Transverse colon (tissue), 4 donors: ENCODE measurements around the gene ROBO1. TPM values are rescaled to one million over a fixed set of nuclear protein-coding genes. Genes with fewer than 3 reads are reported as not detected.
A peak's percentile ranks its signal among the peaks of the same experiment; 100 is the strongest.

Experiments
- DNase-seq: peaks from one replicate; pipeline ENCODE4 v3.0.0-alpha.2; 2019
- H3K27ac ChIP-seq, 4 donors: fragments of 200-600 bp; sonication (generic); 2 replicates each; pipeline ENCODE4 v1.5.1; 2016 to 2018; ENCODE audit warnings: inconsistent platforms in 4 of 4
- H3K27me3 ChIP-seq: fragments of 200-600 bp; sonication (generic); 2 replicates; pipeline ENCODE4 v1.5.1; 2017; ENCODE audit warnings: inconsistent platforms
- H3K36me3 ChIP-seq, 4 donors: fragments of 200-600 bp; sonication (generic); 2 replicates each; pipeline ENCODE4 v1.5.1; 2017 to 2019; ENCODE audit warnings: inconsistent platforms in 4 of 4
- H3K4me1 ChIP-seq, 4 donors: fragments of 200-600 bp; sonication (generic); 2 replicates each; pipeline ENCODE4 v1.5.1; 2017 to 2020; ENCODE audit warnings: inconsistent platforms in 4 of 4
- H3K4me3 ChIP-seq, 4 donors: fragments of 200-600 bp; sonication (generic); 1 replicate in 1 of 4; 2 replicates in 3 of 4; pipeline versions ENCODE4 v1.5.1 to v1.6.1; 2017 to 2019; ENCODE audit warnings: inconsistent platforms in 4 of 4
- H3K9me3 ChIP-seq, 2 donors: fragments of 200-600 bp; sonication (generic); 2 replicates each; pipeline ENCODE4 v1.5.1; 2017 to 2019; ENCODE audit warnings: inconsistent platforms in 2 of 2
- EP300 ChIP-seq: sonication (generic); formaldehyde crosslinking; IDR thresholded peaks from one replicate; pipeline ENCODE4 v1.6.1; 2017; ENCODE audit warnings: antibody characterized with exemption, low read depth
- POLR2A ChIP-seq: fragments of 450-650 bp; IDR thresholded peaks from one replicate; pipeline ENCODE4 v1.6.1; 2016; ENCODE audit warnings: antibody characterized with exemption, mild to moderate bottlenecking, moderate library complexity
- POLR2AphosphoS5 ChIP-seq, 3 donors: sonication (generic); formaldehyde crosslinking; IDR thresholded peaks; one replicate each; pipeline ENCODE4 v1.6.1; 2016; ENCODE audit warnings: antibody characterized with exemption in 3 of 3
- WGBS, 2 donors: methylation state at CpG; one replicate each; pipeline ENCODE4 v1.1.5; 2018; ENCODE audit warnings: low coverage in 1 of 2; 5-methylcytosine and 5-hydroxymethylcytosine counted together
- in situ Hi-C, 4 donors: fragments of 200-750 bp; cut with MboI; loops; one replicate each; pipeline versions ENCODE4 v1.15.0 to v1.15.1; 2017; ENCODE audit warnings: low sequenced_read_pairs in 3 of 4, low pct_ligation_motif_present in 1 of 4, low pct_unique_long_range_greater_than_20kb in 1 of 4
- intact Hi-C: fragments of 100-400 bp; cut with DNase I; formaldehyde crosslinking; loops from one replicate; pipeline ENCODE4 v1.15.1; 2023; ENCODE audit warnings: low total_unique reads
- total RNA-seq, 4 donors: library from RNA; depleted of rRNA; stranded (reverse); fragments of >200 nt; gene quantifications; one replicate each; pipeline ENCODE4 v1.1.0, GENCODE V29; 2016
- TF ChIP-seq, protein P1 (sequence below), 5 experiments: fragments of 200-600 bp in 3 of 5; fragments of 450-650 bp in 2 of 5; sonication (generic) in 3 of 5; IDR thresholded peaks; 1 replicate in 2 of 5; 2 replicates in 3 of 5; pipeline ENCODE4 v1.5.1; 2016 to 2017; ENCODE audit warnings: antibody characterized with exemption in 5 of 5, inconsistent platforms in 3 of 5, mild to moderate bottlenecking in 2 of 5, moderate library complexity in 1 of 5

ROBO1 gene
- 10 to 100 TPM in 1 of 4 donors, 1 to 10 TPM in 3; 7.6 to 68.7 (median 9.1) TPM for total RNA-seq

DNA sequence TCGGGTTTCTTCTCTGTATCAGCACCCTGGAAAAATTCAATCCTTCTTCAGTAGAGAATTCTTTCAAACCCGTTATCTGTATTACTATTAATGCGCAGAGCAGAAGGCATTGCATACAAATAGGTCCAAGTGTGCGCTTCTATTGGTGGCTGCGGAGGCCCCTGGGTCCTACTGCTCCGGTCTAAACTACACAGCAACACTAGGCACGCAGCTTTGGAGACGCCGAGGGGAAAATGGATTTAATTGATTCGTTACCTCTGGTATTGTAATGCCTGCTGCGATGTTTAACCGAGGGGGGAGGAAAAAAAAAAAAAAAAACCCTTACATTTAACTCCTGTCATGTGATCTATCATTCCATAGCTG is at the start of gene ROBO1:
Gene ROBO1, minus strand, starts transcription at position 94 of the 363 bp plus-strand sequence.
- H3K27me3 ChIP-seq = peaks cover 37% of the 10 kb centered on the region
- H3K36me3 ChIP-seq = no peaks in the 10 kb centered on the region
- in situ Hi-C loops = no loop called here
- H3K27ac ChIP-seq = no peak within 1 kb of the TSS
- intact Hi-C loops = no loop called here
- no peaks in the 10 kb centered on the region for H3K9me3 ChIP-seq
- no peaks in the 10 kb centered on the region for H3K4me1 ChIP-seq
- TF ChIP-seq POLR2A (no peak), POLR2AphosphoS5 (IDR thresholded peaks at IDR 0.05) (no peak)
- 13 to 16% methylated on average over 5 to 12 of the region's 12 CpGs for WGBS, 2 donors
- DNase-seq = no peak
- H3K4me3 ChIP-seq = peak within 1 kb of the TSS in 1 of 4 donors; percentile 29

DNA sequence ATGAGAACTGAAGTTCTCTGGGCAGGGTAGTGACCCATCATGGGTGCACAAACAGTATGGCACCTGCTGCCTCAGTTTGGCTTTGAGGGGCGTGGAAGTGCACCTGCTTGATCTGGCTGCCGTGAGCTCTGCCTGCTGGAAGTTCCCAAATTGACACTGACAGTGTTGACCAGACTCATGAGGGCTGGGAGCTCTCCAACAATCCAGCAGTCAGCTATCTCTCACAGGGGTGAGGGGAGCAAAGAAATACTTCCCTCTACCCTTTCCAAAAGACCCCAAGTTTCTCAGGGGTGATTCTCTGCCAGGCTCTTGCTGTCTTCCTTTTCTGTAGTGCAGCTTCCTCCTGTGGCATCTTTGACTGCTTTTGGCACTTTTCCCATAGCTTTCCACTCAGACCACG is 49.4 kb upstream of the ROBO1 start:
- in situ Hi-C loops = no loop called here
- WGBS, 2 donors = 46 to 61% methylated on average over 1 to 3 of the region's 3 CpGs
- peaks cover 0 to 8% of the 10 kb centered on the region in 2 donors for H3K9me3 ChIP-seq
- H3K4me3 ChIP-seq = no peak overlapping the region
- no peaks in the 10 kb centered on the region for H3K4me1 ChIP-seq
- intact Hi-C loops = no loop called here
- no peak overlapping the region for H3K27ac ChIP-seq
- H3K36me3 ChIP-seq = no peaks in the 10 kb centered on the region
- H3K27me3 ChIP-seq = no peaks in the 10 kb centered on the region
- TF ChIP-seq POLR2AphosphoS5 (IDR thresholded peaks at IDR 0.05) (no peak), POLR2A (no peak), EP300 (no peak)
- TF ChIP-seq, protein P1, sequence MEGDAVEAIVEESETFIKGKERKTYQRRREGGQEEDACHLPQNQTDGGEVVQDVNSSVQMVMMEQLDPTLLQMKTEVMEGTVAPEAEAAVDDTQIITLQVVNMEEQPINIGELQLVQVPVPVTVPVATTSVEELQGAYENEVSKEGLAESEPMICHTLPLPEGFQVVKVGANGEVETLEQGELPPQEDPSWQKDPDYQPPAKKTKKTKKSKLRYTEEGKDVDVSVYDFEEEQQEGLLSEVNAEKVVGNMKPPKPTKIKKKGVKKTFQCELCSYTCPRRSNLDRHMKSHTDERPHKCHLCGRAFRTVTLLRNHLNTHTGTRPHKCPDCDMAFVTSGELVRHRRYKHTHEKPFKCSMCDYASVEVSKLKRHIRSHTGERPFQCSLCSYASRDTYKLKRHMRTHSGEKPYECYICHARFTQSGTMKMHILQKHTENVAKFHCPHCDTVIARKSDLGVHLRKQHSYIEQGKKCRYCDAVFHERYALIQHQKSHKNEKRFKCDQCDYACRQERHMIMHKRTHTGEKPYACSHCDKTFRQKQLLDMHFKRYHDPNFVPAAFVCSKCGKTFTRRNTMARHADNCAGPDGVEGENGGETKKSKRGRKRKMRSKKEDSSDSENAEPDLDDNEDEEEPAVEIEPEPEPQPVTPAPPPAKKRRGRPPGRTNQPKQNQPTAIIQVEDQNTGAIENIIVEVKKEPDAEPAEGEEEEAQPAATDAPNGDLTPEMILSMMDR (IDR thresholded peaks at IDR 0.05) = no peak
- no peak for DNase-seq

DNA sequence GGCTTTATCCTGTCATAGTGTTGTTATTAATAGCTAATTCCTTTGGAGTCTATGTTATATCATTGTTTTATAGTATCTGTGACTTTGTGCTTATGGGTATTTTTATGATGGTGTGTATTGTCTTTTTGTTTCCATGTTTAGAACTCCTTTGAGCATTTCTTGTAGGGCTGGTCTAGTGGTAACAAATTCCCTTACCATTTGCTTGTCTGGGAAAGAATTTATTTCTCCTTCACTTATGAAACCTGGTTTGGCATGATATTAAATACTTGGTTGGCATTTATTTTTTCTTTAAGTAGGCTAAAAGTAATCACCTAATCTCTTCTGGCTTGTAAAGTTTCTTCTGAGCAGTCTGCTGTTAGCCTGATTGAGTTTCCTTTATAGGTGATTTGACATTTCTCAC is 47.7 kb upstream of the ROBO1 start:
- TF ChIP-seq, protein P1 (IDR thresholded peaks at IDR 0.05) = no peak
- TF ChIP-seq POLR2AphosphoS5 (IDR thresholded peaks at IDR 0.05) (no peak), POLR2A (no peak), EP300 (no peak)
- in situ Hi-C loops (no loop called here), intact Hi-C loops (no loop called here)
- H3K4me1 ChIP-seq = no peaks in the 10 kb centered on the region
- no peaks in the 10 kb centered on the region for H3K36me3 ChIP-seq
- no peaks in the 10 kb centered on the region for H3K27me3 ChIP-seq
- H3K27ac ChIP-seq = no peak overlapping the region
- H3K4me3 ChIP-seq = no peak overlapping the region
- no peak for DNase-seq
- H3K9me3 ChIP-seq = peaks cover 0 to 8% of the 10 kb centered on the region in 2 donors

DNA sequence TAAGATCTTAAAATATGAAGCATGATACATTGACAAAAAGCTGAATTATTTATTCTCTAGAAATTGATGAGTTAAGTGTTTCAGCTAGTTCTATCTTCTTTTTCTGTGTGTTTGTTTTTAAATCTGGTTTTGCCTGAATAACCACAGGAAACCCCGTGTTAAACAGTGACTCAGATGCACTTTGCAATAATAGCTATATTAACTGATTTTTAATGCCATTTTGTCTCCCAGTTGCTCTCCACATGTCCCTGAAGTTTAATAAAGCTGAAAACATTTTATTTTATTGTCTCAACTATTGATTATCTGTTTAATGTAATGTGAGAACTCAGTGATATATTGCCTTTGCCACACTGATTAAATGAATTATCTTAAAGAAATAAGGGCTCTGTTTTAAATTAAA is 42.8 kb upstream of the ROBO1 start:
- WGBS, 2 donors = 11 to 38% methylated on average over 1 of the region's 1 CpG
- intact Hi-C loops = no loop called here
- H3K4me1 ChIP-seq = no peaks in the 10 kb centered on the region
- TF ChIP-seq POLR2AphosphoS5 (IDR thresholded peaks at IDR 0.05) = no peak
- TF ChIP-seq EP300 = no peak
- TF ChIP-seq POLR2A = no peak
- TF ChIP-seq, protein P1 (IDR thresholded peaks at IDR 0.05) = no peak
- in situ Hi-C loops = no loop called here
- no peaks in the 10 kb centered on the region for H3K27me3 ChIP-seq
- no peak overlapping the region for H3K27ac ChIP-seq
- DNase-seq = no peak
- no peaks in the 10 kb centered on the region for H3K36me3 ChIP-seq
- no peak overlapping the region for H3K4me3 ChIP-seq
- H3K9me3 ChIP-seq = peaks cover 0 to 2% of the 10 kb centered on the region in 2 donors

DNA sequence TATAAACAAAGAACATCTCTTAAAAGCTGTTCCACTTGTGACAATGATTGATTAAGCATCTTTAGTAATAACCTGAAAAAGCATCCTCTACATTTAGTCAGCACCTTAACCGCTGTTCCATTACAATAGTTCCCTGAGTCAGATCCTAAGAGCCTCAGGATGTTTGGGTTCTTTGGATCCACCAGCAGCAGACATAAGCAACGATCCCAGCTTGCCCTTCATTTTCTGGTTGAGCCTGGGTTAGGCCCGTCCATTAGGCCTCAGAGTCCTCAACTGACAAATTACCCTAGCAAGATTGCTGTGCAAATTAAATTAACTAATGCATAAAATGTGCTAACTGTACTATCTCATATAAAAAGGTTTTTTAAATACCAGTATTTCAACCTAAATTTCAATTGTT is 42.3 kb upstream of the ROBO1 start:
- 68 to 88% methylated on average over 1 to 3 of the region's 3 CpGs for WGBS, 2 donors
- in situ Hi-C loops (no loop called here), intact Hi-C loops (no loop called here)
- Histone ChIP-seq H3K36me3 (no peaks in the 10 kb centered on the region), H3K9me3 (no peaks in the 10 kb centered on the region), H3K27me3 (no peaks in the 10 kb centered on the region), H3K4me1 (no peaks in the 10 kb centered on the region), H3K27ac (no peak overlapping the region), H3K4me3 (no peak overlapping the region)
- TF ChIP-seq EP300 (no peak), POLR2A (no peak), POLR2AphosphoS5 (IDR thresholded peaks at IDR 0.05) (no peak)
- TF ChIP-seq, protein P1 (IDR thresholded peaks at IDR 0.05) = no peak
- no peak for DNase-seq
